GM12864 (cell line): Measurements from ENCODE around the gene ENTPD6.

Experiments used
- DNase-seq: peaks from one replicate; pipeline ENCODE4 v3.0.0-alpha.2; 2011; ENCODE audit warnings: low read depth
- H3K4me3 ChIP-seq: 2 replicates; pipeline ENCODE4 v1.5.1; 2011; ENCODE audit warnings: mild to moderate bottlenecking, low read depth, low read length, control low read depth
- TF ChIP-seq, protein P1 (sequence below): IDR thresholded peaks from 2 replicates; pipeline ENCODE4 v1.5.1; 2011; ENCODE audit warnings: low read depth, mild to moderate bottlenecking, moderate library complexity, low read length, control low read depth, inconsistent platforms; ENCODE audit errors: missing control alignments

ENTPD6 gene

DNA sequence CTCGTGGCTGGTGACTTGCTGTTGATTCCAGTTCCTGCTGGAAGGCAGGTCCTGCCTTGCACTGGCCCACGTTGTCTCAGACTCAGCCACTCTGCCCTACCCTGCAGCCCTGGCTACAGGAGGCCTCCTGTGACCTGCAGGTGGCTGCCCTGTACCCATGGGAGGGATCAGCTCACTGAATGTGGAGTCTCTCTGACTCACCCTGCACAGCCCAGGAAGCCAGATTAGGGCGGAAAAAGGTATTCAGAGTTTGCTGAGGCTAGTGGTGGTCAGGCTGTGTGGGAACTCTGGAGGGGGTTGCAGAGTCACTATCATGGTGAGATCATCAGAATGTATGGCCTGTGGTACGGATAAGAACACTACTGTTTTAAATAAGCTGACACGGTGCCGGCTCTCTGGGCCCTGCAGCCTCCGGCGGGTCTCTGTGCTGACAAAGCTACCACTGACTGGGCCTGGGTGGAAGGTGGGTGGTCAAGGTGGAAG, 27.7 kb downstream of the ENTPD6 start:
- TF ChIP-seq, protein P1, sequence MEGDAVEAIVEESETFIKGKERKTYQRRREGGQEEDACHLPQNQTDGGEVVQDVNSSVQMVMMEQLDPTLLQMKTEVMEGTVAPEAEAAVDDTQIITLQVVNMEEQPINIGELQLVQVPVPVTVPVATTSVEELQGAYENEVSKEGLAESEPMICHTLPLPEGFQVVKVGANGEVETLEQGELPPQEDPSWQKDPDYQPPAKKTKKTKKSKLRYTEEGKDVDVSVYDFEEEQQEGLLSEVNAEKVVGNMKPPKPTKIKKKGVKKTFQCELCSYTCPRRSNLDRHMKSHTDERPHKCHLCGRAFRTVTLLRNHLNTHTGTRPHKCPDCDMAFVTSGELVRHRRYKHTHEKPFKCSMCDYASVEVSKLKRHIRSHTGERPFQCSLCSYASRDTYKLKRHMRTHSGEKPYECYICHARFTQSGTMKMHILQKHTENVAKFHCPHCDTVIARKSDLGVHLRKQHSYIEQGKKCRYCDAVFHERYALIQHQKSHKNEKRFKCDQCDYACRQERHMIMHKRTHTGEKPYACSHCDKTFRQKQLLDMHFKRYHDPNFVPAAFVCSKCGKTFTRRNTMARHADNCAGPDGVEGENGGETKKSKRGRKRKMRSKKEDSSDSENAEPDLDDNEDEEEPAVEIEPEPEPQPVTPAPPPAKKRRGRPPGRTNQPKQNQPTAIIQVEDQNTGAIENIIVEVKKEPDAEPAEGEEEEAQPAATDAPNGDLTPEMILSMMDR = no peak
- no peak overlapping the region for H3K4me3 ChIP-seq
- no peak for DNase-seq

DNA sequence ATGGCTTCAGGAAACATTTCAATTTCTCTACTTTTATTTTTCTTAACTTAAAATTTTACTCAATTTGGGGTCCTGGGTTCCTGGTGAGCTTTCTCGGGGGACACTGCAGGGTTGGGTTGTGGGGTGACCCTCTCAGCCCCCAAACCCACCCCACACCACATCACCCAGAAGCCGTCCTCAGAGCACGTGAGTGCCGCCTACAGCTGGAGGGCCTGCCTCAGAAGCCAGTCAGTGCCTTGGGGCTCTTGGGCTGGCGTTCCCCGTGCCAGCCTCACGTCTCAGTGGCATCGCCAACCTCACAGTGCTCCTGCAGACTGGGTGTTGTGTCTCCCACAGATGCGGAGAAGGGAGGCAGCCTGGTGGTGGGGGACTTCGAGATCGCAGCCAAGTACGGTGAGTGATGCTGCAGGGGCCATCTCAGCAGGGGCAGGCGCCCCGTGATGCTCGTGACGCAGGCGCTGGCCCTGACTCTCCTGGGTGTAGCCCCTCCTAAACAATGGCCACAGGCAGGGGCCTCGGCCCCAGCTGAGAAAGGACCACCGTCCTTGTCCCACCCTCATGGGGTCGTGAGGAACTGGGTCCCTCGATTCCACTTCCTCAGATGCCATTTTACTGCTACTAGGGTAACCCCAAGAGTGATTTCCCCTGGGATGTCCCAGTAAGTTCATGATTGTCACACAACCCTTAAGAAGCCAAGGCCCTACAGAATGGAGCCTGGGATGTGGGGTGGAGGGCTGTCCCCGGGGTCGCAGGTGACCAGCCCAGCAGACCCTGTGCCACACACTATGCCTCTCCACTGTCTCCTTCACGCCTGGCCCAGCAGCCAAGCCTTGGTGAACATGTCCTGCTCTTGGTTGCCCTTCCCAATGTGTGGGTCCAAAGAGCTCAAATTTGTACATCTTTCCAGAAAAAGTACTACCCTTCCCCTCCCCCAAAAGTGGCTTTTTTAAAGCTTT, 28.5 kb downstream of the ENTPD6 start:
- no peak for DNase-seq
- no peak overlapping the region for H3K4me3 ChIP-seq
- TF ChIP-seq, protein P1 = no peak

DNA sequence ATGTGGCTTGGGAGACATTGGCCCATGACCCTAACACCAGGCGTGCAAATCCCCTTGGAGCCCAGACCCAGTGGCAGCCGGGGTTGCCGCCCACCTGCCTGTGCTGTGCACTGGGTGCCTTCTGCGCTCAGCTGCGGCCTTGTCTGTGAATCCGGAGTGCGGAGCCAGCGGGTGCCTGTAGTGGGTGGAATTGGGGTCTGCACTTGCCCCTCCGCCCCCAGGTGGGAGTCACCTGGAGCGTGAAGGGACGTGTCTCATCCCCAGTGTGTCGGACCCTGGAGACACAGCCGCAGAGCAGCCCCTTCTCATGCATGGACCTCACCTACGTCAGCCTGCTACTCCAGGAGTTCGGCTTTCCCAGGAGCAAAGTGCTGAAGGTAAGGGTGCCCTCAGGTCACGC, 29.4 kb downstream of the ENTPD6 start:
- TF ChIP-seq, protein P1 = no peak
- no peak overlapping the region for H3K4me3 ChIP-seq
- no peak for DNase-seq

DNA sequence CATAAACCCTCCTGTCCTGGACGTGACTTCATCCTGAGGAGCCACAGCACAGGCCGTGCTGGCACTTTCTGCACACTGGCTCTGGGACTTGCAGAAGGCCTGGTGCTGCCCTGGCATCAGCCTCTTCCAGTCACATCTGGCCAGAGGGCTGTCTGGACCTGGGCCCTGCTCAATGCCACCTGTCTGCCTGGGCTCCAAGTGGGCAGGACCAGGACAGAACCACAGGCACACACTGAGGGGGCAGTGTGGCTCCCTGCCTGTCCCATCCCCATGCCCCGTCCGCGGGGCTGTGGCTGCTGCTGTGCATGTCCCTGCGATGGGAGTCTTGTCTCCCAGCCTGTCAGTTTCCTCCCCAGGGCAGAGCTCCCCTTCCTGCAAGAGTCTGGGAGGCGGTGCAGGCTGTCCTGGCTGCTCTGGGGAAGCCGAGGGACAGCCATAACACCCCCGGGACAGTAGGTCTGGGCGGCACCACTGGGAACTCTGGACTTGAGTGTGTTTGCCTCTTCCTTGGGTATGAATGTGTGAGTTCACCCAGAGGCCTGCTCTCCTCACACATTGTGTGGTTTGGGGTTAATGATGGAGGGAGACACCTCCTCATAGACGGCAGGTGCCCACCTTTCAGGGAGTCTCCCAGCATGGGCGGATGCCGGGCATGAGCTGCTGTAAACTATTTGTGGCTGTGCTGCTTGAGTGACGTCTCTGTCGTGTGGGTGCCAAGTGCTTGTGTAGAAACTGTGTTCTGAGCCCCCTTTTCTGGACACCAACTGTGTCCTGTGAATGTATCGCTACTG, 30.3 kb downstream of the ENTPD6 start:
- no peak for DNase-seq
- TF ChIP-seq, protein P1 = no peak
- no peak overlapping the region for H3K4me3 ChIP-seq

GRCh38 chr20:25226433-25227316, 31.2 kb downstream of the ENTPD6 start:
- TF ChIP-seq, protein P1 = no peak
- no peak for DNase-seq
- no peak overlapping the region for H3K4me3 ChIP-seq

- DNase-seq = no peak
- H3K4me3 ChIP-seq = no peak overlapping the region
- TF ChIP-seq, protein P1 = no peak
Measured at GRCh38 chr20:25227317-25227831, 31.9 kb downstream of the ENTPD6 start.
